Suprapubic skin (tissue), 4 donors: ENCODE results near the gene PGM5. TPM values are rescaled to one million over a fixed set of nuclear protein-coding genes. Genes with fewer than 3 reads are reported as not detected.

Experiments used
- DNase-seq, 2 donors: peaks; one replicate each; pipeline ENCODE4 v3.0.0-alpha.2; 2019; ENCODE audit warnings: low spot score in 2 of 2
- H3K27ac ChIP-seq: fragments of 200-600 bp; sonication (generic); one replicate; pipeline ENCODE4 v1.5.1; 2019
- H3K27me3 ChIP-seq: fragments of 200-600 bp; sonication (generic); one replicate; pipeline ENCODE4 v1.5.1; 2019
- H3K36me3 ChIP-seq: fragments of 200-600 bp; sonication (generic); one replicate; pipeline ENCODE4 v1.5.1; 2019
- H3K4me1 ChIP-seq: fragments of 200-600 bp; sonication (generic); one replicate; pipeline ENCODE4 v1.5.1; 2019
- H3K4me3 ChIP-seq: fragments of 200-600 bp; sonication (generic); one replicate; pipeline ENCODE4 v1.5.1; 2019; ENCODE audit warnings: mild to moderate bottlenecking
- H3K9me3 ChIP-seq: fragments of 200-600 bp; sonication (generic); one replicate; pipeline ENCODE4 v1.5.1; 2019
- EP300 ChIP-seq: sonication (generic); formaldehyde crosslinking; IDR thresholded peaks from one replicate; pipeline ENCODE4 v1.6.1; 2017; ENCODE audit warnings: antibody characterized with exemption
- POLR2A ChIP-seq, 2 donors: fragments of 450-650 bp; IDR thresholded peaks; one replicate each; pipeline ENCODE4 v1.6.1; 2017; ENCODE audit warnings: antibody characterized with exemption in 2 of 2, mild to moderate bottlenecking in 2 of 2, moderate library complexity in 2 of 2
- POLR2AphosphoS5 ChIP-seq, 3 donors: sonication (generic); formaldehyde crosslinking; IDR thresholded peaks; one replicate each; pipeline ENCODE4 v1.6.1; 2017; ENCODE audit warnings: antibody characterized with exemption in 3 of 3
- WGBS: methylation state at CpG from one replicate; pipeline ENCODE4 v1.1.5; 2018; 5-methylcytosine and 5-hydroxymethylcytosine counted together
- total RNA-seq, 4 donors: library from RNA; depleted of rRNA; stranded (reverse); fragments of >200 nt; gene quantifications; one replicate each; pipeline ENCODE4 v1.1.0, GENCODE V29; 2016
- TF ChIP-seq, protein P1 (sequence below), 2 donors: fragments of 200-600 bp in 1 of 2; fragments of 450-650 bp in 1 of 2; sonication (generic) in 1 of 2; IDR thresholded peaks; one replicate each; pipeline ENCODE4 v1.5.1; 2016 to 2019; ENCODE audit warnings: antibody characterized with exemption in 2 of 2, mild to moderate bottlenecking in 1 of 2, moderate library complexity in 1 of 2

The PGM5 gene
- total RNA-seq, 4 donors from 2014 or later: 5.1 to 10.6 (median 6.1) TPM

- WGBS: 40% methylated on average over 6 of the region's 6 CpGs
- H3K27me3 ChIP-seq: no peaks in the 10 kb centered on the region
- H3K9me3 ChIP-seq: no peaks in the 10 kb centered on the region
- H3K4me3 ChIP-seq: no peak overlapping the region
- no peaks in the 10 kb centered on the region for H3K4me1 ChIP-seq
- TF ChIP-seq, protein P1, sequence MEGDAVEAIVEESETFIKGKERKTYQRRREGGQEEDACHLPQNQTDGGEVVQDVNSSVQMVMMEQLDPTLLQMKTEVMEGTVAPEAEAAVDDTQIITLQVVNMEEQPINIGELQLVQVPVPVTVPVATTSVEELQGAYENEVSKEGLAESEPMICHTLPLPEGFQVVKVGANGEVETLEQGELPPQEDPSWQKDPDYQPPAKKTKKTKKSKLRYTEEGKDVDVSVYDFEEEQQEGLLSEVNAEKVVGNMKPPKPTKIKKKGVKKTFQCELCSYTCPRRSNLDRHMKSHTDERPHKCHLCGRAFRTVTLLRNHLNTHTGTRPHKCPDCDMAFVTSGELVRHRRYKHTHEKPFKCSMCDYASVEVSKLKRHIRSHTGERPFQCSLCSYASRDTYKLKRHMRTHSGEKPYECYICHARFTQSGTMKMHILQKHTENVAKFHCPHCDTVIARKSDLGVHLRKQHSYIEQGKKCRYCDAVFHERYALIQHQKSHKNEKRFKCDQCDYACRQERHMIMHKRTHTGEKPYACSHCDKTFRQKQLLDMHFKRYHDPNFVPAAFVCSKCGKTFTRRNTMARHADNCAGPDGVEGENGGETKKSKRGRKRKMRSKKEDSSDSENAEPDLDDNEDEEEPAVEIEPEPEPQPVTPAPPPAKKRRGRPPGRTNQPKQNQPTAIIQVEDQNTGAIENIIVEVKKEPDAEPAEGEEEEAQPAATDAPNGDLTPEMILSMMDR (IDR thresholded peaks at IDR 0.05): no peak
- TF ChIP-seq POLR2A (IDR thresholded peaks at IDR 0.05): no peak
- no peak for DNase-seq
- no peak overlapping the region for H3K27ac ChIP-seq
- H3K36me3 ChIP-seq: peaks cover 3% of the 10 kb centered on the region
These were observed 136.4 kb downstream of the PGM5 start for GRCh38 chr9:68492806-68493205.

DNA sequence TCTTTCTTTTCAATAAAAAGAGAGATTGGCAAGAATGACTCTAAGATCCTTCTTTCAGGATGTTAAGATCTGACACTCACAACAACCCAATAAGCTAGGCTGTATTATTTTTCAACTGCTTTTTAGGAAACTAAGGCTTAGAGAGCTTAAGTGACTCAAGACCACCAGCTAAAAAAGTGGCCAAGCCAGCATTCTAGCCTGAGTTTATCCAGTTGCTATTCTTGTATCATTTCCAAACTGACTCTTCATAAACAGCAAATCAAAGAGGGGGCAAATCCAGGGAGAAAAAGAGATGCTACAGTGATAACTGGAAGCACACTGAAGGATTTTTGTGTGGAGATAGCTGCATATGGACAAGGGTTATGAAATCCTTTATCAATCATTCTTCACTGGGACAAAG is 137.1 kb downstream of the PGM5 start:
- Histone ChIP-seq H3K36me3 (no peaks in the 10 kb centered on the region), H3K4me3 (no peak overlapping the region), H3K9me3 (no peaks in the 10 kb centered on the region), H3K27me3 (no peaks in the 10 kb centered on the region), H3K4me1 (no peaks in the 10 kb centered on the region), H3K27ac (no peak overlapping the region)
- no peak for TF ChIP-seq POLR2A (IDR thresholded peaks at IDR 0.05)
- no peak for TF ChIP-seq POLR2AphosphoS5 (IDR thresholded peaks at IDR 0.05)
- TF ChIP-seq, protein P1 (IDR thresholded peaks at IDR 0.05): no peak
- no peak for TF ChIP-seq EP300
- no peak for DNase-seq

DNA sequence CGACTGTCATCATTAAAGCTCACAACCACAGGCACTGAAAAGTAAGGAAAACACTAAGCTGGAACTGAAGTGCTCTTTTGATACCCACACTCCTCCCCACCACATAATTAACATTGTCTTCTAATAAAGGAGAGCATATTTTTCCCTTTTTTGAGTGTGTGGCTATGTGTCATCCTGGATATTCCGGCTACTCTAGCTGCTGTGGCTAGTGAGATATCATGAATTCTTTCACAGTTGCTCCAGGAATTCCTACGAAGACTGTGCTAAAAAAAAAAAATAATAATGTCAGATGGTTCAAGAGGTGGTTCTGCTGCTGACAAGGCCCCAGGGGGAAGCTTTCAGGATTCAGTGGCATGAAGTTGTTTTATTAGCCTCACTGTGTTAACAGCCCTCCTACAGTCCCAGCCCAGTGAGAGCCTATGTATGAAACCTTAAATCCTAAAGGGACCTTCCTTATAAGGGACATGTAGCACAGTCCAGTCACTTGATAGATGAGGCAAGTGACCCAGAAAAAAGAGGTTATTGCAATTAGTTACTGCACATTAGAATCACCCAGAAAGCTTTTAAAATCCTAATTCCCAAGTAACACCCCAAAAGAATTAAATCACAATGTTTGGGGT is 137.7 kb downstream of the PGM5 start:
- Histone ChIP-seq H3K9me3 (no peaks in the 10 kb centered on the region), H3K27ac (no peak overlapping the region), H3K4me3 (no peak overlapping the region), H3K4me1 (no peaks in the 10 kb centered on the region), H3K27me3 (no peaks in the 10 kb centered on the region), H3K36me3 (no peaks in the 10 kb centered on the region)
- TF ChIP-seq EP300 (no peak), POLR2AphosphoS5 (IDR thresholded peaks at IDR 0.05) (no peak), POLR2A (IDR thresholded peaks at IDR 0.05) (no peak)
- TF ChIP-seq, protein P1 (IDR thresholded peaks at IDR 0.05): no peak
- WGBS: 58% methylated on average over 3 of the region's 3 CpGs
- no peak for DNase-seq

GRCh38 chr9:68495247-68495646 is 138.8 kb downstream of the PGM5 start:
- no peak for DNase-seq
- no peak for TF ChIP-seq POLR2AphosphoS5 (IDR thresholded peaks at IDR 0.05)
- TF ChIP-seq, protein P1 (IDR thresholded peaks at IDR 0.05): no peak
- TF ChIP-seq EP300: no peak
- no peak for TF ChIP-seq POLR2A (IDR thresholded peaks at IDR 0.05)
- 33% methylated on average over 1 of the region's 1 CpG for WGBS
- Histone ChIP-seq H3K4me3 (no peak overlapping the region), H3K9me3 (no peaks in the 10 kb centered on the region), H3K27me3 (no peaks in the 10 kb centered on the region), H3K27ac (no peak overlapping the region), H3K36me3 (no peaks in the 10 kb centered on the region), H3K4me1 (no peaks in the 10 kb centered on the region)

GRCh38 chr9:68496356-68496755 is 139.9 kb downstream of the PGM5 start:
- H3K9me3 ChIP-seq: no peaks in the 10 kb centered on the region
- no peaks in the 10 kb centered on the region for H3K36me3 ChIP-seq
- H3K27ac ChIP-seq: no peak overlapping the region
- TF ChIP-seq POLR2A (IDR thresholded peaks at IDR 0.05) (no peak), EP300 (no peak), POLR2AphosphoS5 (IDR thresholded peaks at IDR 0.05) (no peak)
- H3K27me3 ChIP-seq: no peaks in the 10 kb centered on the region
- no peak overlapping the region for H3K4me3 ChIP-seq
- peaks cover 2% of the 10 kb centered on the region for H3K4me1 ChIP-seq
- DNase-seq: no peak

DNA sequence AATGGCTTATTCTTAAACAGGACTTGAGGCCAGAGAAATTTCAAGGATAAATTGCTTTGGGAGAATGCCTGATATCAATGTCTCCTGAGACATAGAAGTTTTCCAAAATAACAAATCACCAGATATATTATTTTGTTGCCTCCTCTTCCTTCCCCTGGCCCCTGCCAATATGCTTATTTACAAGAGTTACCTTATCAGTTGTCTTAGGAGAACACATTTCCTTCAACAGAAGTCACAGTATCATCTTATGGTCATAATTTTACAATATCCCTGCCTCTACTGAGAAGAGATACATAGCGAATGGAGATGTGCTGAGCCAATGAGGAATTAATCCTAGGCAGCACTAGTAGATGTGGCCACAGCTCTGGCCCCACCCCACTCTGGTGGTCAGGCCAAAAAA is 141.2 kb downstream of the PGM5 start:
- TF ChIP-seq POLR2AphosphoS5 (IDR thresholded peaks at IDR 0.05): no peak
- no peak for TF ChIP-seq POLR2A (IDR thresholded peaks at IDR 0.05)
- TF ChIP-seq, protein P1 (IDR thresholded peaks at IDR 0.05): no peak
- TF ChIP-seq EP300: no peak
- Histone ChIP-seq H3K4me1 (peaks cover 2% of the 10 kb centered on the region), H3K9me3 (no peaks in the 10 kb centered on the region), H3K27ac (no peak overlapping the region), H3K36me3 (no peaks in the 10 kb centered on the region), H3K27me3 (no peaks in the 10 kb centered on the region), H3K4me3 (no peak overlapping the region)
- no peak for DNase-seq
- WGBS: 94% methylated on average over 1 of the region's 1 CpG
